NCI-H146 treated with DMSO at 0.1 percent for 48 hours (cell line): ENCODE results near the gene PAMR1.

Experiments
- DNase-seq: peaks from one replicate; lab custom pipeline; 2025; ENCODE audit not compliant: unreplicated experiment; lab: John Stamatoyannopoulos, UW

The PAMR1 gene

GRCh38 chr11:35461917-35462538 lies 63.4 kb downstream of the PAMR1 start:
- no peak for DNase-seq

- no peak for DNase-seq
These were observed 65.9 kb downstream of the PAMR1 start for GRCh38 chr11:35459489-35459888.

DNA sequence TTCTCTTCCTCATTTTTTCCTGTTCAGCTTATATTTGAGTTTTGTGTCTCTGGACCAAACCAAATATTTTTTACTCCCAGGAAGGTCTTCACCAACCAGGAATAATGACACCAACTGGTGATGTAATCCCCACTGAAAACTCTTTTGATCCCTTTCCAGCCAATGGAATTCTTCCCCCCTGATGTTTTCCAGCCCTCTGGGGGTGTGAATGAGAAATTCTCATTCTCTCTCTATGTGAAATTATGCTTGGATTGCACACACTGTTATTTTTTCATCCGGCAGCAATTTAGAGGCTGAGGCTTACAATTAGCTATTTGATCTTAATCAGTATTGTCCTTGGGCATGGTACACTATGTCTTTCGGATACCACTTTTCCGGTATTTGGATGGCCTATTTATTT lies 66.6 kb downstream of the PAMR1 start:
- no peak for DNase-seq

DNA sequence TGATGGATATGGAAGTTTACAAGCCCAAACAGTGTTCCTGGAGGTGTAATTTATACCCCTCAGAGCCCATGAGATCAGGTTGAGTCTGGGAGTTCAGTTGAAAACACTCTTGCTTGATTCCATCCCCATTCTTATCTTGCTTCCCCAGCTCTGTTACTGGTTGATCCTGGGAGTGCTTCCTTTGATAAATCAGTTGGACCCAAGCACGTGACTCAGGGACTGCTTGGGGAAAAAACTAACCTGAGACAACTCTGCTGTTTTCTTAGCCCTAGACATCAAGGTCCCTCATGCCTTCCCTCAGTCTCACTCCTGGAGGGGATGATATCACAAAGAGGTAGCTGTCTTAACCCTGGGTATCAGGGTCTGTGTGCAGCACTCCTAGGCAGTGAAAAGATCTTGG lies 71.1 kb downstream of the PAMR1 start:
- DNase-seq, result no peak

- no peak for DNase-seq
These were observed 88.7 kb downstream of the PAMR1 start for GRCh38 chr11:35436581-35437250.

DNA sequence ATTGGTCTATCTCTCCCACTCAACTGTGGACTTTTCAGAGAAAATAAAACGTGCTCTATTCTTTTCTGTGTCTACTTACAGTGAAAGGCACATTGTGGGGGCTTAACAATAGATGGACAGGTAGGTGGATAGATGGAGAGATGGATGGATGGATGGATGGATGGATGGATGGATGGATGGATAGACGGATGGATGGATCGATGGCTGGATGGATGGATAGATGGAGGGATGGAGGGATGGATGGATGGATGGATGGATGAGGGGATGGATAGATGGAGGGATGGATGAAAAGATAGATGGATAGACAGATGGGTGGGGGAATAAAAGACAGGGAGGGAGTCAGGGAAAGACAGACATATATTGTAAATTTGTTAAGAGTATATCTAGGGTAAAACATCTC lies 91.8 kb downstream of the PAMR1 start:
- no peak for DNase-seq

DNA sequence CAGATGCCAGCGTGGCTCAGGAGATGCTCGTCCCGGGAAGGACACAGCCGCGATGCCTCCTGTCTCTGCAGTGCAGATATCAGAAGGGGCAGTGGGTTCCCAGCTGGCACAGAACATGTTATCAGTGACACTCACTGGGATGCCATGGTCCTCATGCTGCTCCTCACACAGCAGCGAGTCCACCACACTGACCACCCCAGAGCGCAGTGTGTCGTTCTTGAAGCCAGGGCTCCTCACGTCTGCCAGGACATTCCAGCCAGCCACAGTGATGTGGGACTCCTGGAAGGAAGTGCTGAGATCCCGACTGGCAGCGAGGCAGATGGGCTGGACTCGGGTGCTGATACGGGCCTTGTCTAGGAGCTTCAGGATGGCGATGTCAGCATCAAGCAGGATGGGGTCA lies 93.0 kb downstream of the PAMR1 start:
- no peak for DNase-seq

GRCh38 chr11:35427071-35427470 lies 98.3 kb downstream of the PAMR1 start:
- DNase-seq, result no peak

DNA sequence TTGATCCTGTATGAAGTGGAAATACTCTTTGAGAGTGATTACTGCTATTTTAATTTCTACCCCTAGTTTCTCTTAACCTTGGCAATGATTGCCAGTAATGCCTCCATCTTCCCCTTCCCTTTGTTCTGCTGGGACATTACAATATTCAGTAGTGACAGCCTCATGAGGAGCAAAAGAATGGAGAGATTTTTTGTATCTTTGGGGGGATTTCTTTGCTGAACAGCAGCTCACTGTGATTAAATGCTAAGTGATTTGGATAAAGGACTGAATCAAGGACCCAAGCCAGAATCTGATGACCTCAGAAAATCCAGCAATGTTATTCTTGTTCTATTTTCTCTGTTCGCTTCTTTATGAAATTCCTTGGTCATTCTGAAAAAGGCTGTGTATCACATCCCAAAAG lies 99.1 kb downstream of the PAMR1 start:
- no peak for DNase-seq

DNA sequence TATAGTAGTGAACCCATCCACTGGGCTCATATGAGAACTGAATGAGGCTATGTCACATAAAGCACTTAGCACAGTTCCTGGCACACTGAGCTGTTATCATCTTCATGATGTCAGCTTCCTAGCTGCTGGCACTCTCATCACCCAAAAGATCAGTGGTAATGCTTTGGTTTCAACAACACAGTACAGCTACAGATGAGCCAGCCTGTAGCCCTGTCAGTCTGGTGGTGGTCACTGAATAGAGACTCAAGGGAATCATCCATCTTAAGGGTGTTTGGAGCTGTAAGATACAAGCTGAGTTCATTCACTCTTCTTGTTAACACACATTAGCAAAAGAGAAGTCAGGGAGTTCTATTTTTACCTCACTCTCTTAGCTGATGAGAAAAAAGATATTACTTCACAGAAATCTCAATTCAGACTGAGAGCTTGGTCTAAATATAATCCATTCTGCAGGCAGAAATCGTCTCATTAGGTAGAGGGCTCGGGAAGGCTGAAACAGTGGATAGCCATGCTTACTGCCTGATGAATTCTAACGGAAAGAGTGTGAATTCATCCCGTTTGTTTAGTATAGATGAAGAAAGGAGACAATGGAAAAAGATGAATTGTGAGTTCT lies 99.7 kb downstream of the PAMR1 start:
- no peak for DNase-seq

- no peak for DNase-seq
These were observed 101.1 kb downstream of the PAMR1 start for GRCh38 chr11:35424157-35424940.

- DNase-seq, result no peak
These were observed 105.0 kb downstream of the PAMR1 start for GRCh38 chr11:35420371-35420770.

DNA sequence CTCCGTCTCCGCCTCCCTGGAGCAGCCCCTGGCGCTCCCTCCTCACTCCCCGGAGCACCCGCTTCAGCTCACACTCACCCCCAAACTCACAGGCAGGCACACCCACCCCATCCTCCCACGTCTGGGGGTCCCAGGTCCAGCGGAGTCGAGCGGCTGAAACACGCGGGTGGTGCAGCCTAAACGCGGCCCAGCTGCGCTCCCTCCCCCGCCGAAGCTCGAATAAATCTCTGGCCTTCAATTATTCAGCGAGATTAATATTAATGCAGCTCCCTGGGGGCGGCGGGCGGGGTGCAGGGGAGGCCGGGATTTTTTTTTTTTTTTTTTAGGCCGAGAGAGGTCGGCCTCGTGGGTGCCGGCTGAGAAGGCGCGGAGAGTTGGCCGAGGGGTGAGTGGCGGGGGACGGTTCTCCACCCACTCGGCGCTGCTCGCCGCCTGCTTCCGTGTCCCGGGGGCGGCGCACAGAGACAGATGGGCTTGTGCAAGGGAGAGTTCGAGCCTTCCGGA lies 105.5 kb downstream of the PAMR1 start:
- DNase-seq, result no peak

GRCh38 chr11:35419184-35419829 lies 106.1 kb downstream of the PAMR1 start, which contains the start of gene SLC1A2:
TSS of gene SLC1A2 (minus strand) at chr11:35419558. CDS start at chr11:35418966, 592 bp downstream.
- DNase-seq, result peak; percentile 41

GRCh38 chr11:35418282-35419183 lies 106.9 kb downstream of the PAMR1 start:
- no peak for DNase-seq

- DNase-seq, result no peak
These were observed 109.9 kb downstream of the PAMR1 start for GRCh38 chr11:35415487-35415886.

DNA sequence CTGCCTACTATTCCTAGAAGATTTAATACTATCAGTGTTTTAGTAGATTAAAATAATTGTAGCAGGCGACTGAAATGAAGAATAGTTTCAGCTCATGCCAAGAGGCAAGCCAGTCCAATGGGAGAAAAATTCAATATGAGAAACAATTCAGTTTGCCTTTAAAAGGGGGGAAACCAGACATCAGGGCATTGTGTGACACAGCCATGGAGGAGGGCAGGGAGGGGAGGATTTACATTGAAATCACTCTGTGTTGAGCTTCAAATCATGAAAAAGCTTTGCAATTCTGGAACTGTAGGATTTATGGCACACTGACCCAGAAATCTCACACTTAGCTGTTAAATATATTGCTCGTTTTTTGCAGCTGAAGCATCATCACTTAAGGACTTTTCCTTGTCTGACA lies 110.6 kb downstream of the PAMR1 start:
- DNase-seq, result no peak

- DNase-seq, result no peak
These were observed 111.1 kb downstream of the PAMR1 start for GRCh38 chr11:35414311-35414710.

DNA sequence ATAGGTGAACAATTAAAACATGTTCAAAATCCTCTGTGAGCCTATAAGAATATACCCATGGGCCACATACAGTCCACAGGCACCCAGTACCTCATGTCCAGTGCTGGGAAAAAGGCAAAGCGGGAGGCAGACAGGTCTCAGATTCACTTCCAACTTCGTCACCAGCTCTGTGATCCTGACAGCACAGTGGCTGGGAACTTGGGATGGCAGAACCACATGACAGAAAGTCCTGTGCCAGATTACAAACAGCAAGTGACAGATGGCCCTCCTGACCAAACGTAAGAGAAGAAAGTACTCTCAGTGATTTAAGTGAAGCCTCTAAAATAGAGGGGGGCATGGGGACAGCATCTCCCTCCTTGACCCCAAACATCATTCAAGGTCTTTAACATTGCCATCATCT lies 111.8 kb downstream of the PAMR1 start:
- DNase-seq, result no peak

DNA sequence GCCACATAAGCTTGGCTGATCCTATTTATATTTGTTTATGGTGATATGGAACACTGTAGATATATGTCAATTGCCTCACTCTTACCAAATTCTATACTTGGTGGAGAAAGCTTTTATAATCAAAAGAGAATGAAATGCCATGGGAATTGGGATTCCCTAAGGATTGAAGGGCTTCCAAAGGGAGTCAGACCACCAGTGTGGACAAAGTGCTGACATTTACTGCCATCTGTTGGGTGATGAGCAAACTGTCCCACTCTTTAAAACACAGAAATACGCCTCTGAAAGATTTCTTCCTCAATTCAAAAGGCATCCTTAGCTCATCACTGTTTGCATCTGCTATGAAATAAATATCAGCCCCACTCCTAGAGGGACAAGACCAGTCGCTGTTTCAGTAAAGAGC lies 113.1 kb downstream of the PAMR1 start:
- DNase-seq, result no peak
